Neural cell (in vitro differentiated cells): ENCODE data around the gene IQCK. TPM values are rescaled to one million over a fixed set of nuclear protein-coding genes. Genes with fewer than 3 reads are reported as not detected.

ENCODE experiments used
- H2AFZ ChIP-seq: fragments of 200-600, 300-800 bp; sonication (generic), shearing (Covaris generic); 2 replicates; pipeline ENCODE4 v1.6.0; 2014; ENCODE audit warnings: low read depth, mild to moderate bottlenecking, antibody characterized with exemption, low read length, moderate library complexity
- H3F3A ChIP-seq: fragments of 200-600 bp; shearing (Covaris generic); 2 replicates; pipeline ENCODE4 v1.6.1; 2016; ENCODE audit warnings: mild to moderate bottlenecking, moderate library complexity, mixed read lengths, antibody characterized with exemption, low read length; ENCODE audit not compliant: insufficient read depth, poor library complexity, severe bottlenecking
- H3K27ac ChIP-seq: fragments of 200-600, 300-800 bp; sonication (generic), shearing (Covaris generic); 2 replicates; pipeline ENCODE4 v1.5.1; 2014; ENCODE audit warnings: mild to moderate bottlenecking, low read length, moderate library complexity
- H3K27me3 ChIP-seq: fragments of 300-800, 200-600 bp; sonication (generic), shearing (Covaris generic); 2 replicates; pipeline ENCODE4 v1.6.0; 2014; ENCODE audit warnings: mild to moderate bottlenecking, low read depth, low read length, moderate library complexity; ENCODE audit not compliant: insufficient read depth
- H3K36me3 ChIP-seq: fragments of 300-800, 200-600 bp; sonication (generic), shearing (Covaris generic); 2 replicates; pipeline ENCODE4 v1.5.1; 2014; ENCODE audit warnings: mild to moderate bottlenecking, antibody characterized with exemption, low read length, moderate library complexity; ENCODE audit not compliant: insufficient read depth
- H3K4me2 ChIP-seq: fragments of 300-800, 200-600 bp; sonication (generic), shearing (Covaris generic); 2 replicates; pipeline ENCODE4 v1.6.0; 2014; ENCODE audit warnings: mild to moderate bottlenecking, low read length
- H3K4me3 ChIP-seq: fragments of 300-800, 200-600 bp; sonication (generic), shearing (Covaris generic); 2 replicates; pipeline ENCODE4 v1.5.1; 2014; ENCODE audit warnings: mild to moderate bottlenecking, low read length, moderate library complexity
- H3K79me2 ChIP-seq: fragments of 200-600 bp; shearing (Covaris generic); replicated peaks from 2 replicates; pipeline ENCODE4 v1.6.0; 2014; ENCODE audit warnings: mild to moderate bottlenecking, low read length, moderate library complexity; ENCODE audit not compliant: insufficient read depth
- H3K9ac ChIP-seq: fragments of 300-800, 200-600 bp; sonication (generic), shearing (Covaris generic); 2 replicates; pipeline ENCODE4 v1.6.1; 2016; ENCODE audit warnings: mild to moderate bottlenecking, low read length, mixed read lengths
- H3K9me2 ChIP-seq: fragments of 200-600 bp; shearing (Covaris generic); 2 replicates; pipeline ENCODE4 v1.6.1; 2016; ENCODE audit warnings: mild to moderate bottlenecking, low read length, mixed read lengths; ENCODE audit not compliant: insufficient read depth
- H3K9me3 ChIP-seq: fragments of 200-600, 300-800 bp; sonication (generic), shearing (Covaris generic); 2 replicates; pipeline ENCODE4 v1.6.1; 2016; ENCODE audit warnings: mild to moderate bottlenecking, mixed run types, low read length, moderate library complexity, mixed read lengths
- H4K20me1 ChIP-seq: fragments of 200-600 bp; shearing (Covaris generic); 2 replicates; pipeline ENCODE4 v1.6.1; 2016; ENCODE audit warnings: mild to moderate bottlenecking, mixed run types; ENCODE audit not compliant: insufficient read depth
- EP300 ChIP-seq: fragments of 450-650 bp; conservative IDR thresholded peaks from 2 replicates; pipeline ENCODE4 v1.6.1; 2014; ENCODE audit warnings: antibody characterized with exemption, mild to moderate bottlenecking, moderate library complexity; ENCODE audit not compliant: poor library complexity, severe bottlenecking
- EZH2 ChIP-seq: fragments of 200-600, 300-800 bp; shearing (Covaris generic), sonication (generic); IDR thresholded peaks from 2 replicates; pipeline ENCODE4 v1.6.1; 2014; ENCODE audit warnings: antibody characterized with exemption, low read length, borderline replicate concordance, mild to moderate bottlenecking; ENCODE audit not compliant: insufficient read depth, poor library complexity, severe bottlenecking
- MXI1 ChIP-seq: fragments of 450-650 bp; conservative IDR thresholded peaks from 2 replicates; pipeline ENCODE4 v1.6.1; 2014; ENCODE audit warnings: antibody characterized with exemption, mild to moderate bottlenecking; ENCODE audit not compliant: poor library complexity, severe bottlenecking
- POLR2AphosphoS5 ChIP-seq: IDR thresholded peaks from 2 replicates; pipeline ENCODE4 v1.6.1; 2012
- RAD21 ChIP-seq: fragments of 450-650 bp; conservative IDR thresholded peaks from 2 replicates; pipeline ENCODE4 v1.6.1; 2014; ENCODE audit warnings: antibody characterized with exemption, mild to moderate bottlenecking, moderate library complexity
- SMC3 ChIP-seq: fragments of 450-650 bp; conservative IDR thresholded peaks from 2 replicates; pipeline ENCODE4 v1.6.1; 2014; ENCODE audit warnings: antibody characterized with exemption, mild to moderate bottlenecking, moderate library complexity; ENCODE audit not compliant: poor library complexity
- TAF1 ChIP-seq: IDR thresholded peaks from 2 replicates; pipeline ENCODE4 v1.6.1; 2012; ENCODE audit warnings: low read depth
- polyA plus RNA-seq: library from polyadenylated mRNA; depleted of rRNA; stranded (reverse); fragments of >200 nt; gene quantifications from 2 replicates; pipeline ENCODE4 v1.2.3, GENCODE V29; 2014
- TF ChIP-seq, protein P1 (sequence below): fragments of 450-650 bp; IDR thresholded peaks from 2 replicates; pipeline ENCODE4 v1.5.1; 2014; ENCODE audit warnings: antibody characterized with exemption, mild to moderate bottlenecking, moderate library complexity; ENCODE audit not compliant: poor library complexity, severe bottlenecking
- TF ChIP-seq, protein P2 (sequence below): IDR thresholded peaks from 2 replicates; pipeline ENCODE4 v1.6.1; 2012; ENCODE audit warnings: borderline replicate concordance

The IQCK gene
- polyA plus RNA-seq, 1 donor from 2014 or later = 10.2 TPM

DNA sequence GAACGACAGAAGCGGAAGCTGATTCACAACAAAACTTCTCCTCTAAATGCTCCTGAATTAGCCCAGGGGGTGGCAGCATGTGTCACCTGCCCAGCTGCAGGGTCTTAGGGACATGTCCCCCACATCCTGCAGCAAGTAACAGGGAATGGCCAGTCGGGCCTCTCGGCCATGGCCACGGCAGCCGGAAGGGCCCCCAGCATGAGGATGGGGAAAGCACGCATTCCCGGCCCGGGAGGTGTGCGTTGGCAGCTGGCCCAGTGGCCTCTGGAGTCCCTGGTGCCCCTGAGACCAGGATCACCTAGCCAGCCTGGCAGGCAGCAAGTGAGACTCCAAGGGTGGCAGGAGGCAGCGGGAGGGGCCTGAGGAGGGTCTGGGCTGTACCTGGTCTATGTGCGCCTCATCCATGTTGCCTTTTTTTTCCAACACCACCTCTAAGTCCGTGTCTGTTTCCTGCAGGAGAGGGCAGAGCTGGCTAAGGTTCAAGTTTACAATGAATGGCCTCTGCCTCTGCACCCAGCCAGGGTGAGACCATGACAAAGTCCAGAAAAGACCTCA is 7.0 kb upstream of the IQCK start:
- Histone ChIP-seq H4K20me1 (no peaks in the 10 kb centered on the region), H3K4me2 (no peak overlapping the region), H3K27ac (no peak overlapping the region), H3K4me3 (no peak overlapping the region), H3K79me2 (peaks cover 16% of the 10 kb centered on the region), H3F3A (no peaks in the 10 kb centered on the region), H3K9me3 (no peaks in the 10 kb centered on the region), H3K9me2 (no peaks in the 10 kb centered on the region), H3K9ac (no peak overlapping the region), H2AFZ (no peak overlapping the region), H3K27me3 (no peaks in the 10 kb centered on the region), H3K36me3 (no peaks in the 10 kb centered on the region)
- no peak for TF ChIP-seq EZH2
- TF ChIP-seq EP300 = no peak
- no peak for TF ChIP-seq RAD21
- no peak for TF ChIP-seq MXI1
- TF ChIP-seq SMC3 = no peak
- no peak for TF ChIP-seq TAF1
- TF ChIP-seq, protein P1, sequence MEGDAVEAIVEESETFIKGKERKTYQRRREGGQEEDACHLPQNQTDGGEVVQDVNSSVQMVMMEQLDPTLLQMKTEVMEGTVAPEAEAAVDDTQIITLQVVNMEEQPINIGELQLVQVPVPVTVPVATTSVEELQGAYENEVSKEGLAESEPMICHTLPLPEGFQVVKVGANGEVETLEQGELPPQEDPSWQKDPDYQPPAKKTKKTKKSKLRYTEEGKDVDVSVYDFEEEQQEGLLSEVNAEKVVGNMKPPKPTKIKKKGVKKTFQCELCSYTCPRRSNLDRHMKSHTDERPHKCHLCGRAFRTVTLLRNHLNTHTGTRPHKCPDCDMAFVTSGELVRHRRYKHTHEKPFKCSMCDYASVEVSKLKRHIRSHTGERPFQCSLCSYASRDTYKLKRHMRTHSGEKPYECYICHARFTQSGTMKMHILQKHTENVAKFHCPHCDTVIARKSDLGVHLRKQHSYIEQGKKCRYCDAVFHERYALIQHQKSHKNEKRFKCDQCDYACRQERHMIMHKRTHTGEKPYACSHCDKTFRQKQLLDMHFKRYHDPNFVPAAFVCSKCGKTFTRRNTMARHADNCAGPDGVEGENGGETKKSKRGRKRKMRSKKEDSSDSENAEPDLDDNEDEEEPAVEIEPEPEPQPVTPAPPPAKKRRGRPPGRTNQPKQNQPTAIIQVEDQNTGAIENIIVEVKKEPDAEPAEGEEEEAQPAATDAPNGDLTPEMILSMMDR = no peak
- TF ChIP-seq POLR2AphosphoS5 = no peak
- TF ChIP-seq, protein P2, sequence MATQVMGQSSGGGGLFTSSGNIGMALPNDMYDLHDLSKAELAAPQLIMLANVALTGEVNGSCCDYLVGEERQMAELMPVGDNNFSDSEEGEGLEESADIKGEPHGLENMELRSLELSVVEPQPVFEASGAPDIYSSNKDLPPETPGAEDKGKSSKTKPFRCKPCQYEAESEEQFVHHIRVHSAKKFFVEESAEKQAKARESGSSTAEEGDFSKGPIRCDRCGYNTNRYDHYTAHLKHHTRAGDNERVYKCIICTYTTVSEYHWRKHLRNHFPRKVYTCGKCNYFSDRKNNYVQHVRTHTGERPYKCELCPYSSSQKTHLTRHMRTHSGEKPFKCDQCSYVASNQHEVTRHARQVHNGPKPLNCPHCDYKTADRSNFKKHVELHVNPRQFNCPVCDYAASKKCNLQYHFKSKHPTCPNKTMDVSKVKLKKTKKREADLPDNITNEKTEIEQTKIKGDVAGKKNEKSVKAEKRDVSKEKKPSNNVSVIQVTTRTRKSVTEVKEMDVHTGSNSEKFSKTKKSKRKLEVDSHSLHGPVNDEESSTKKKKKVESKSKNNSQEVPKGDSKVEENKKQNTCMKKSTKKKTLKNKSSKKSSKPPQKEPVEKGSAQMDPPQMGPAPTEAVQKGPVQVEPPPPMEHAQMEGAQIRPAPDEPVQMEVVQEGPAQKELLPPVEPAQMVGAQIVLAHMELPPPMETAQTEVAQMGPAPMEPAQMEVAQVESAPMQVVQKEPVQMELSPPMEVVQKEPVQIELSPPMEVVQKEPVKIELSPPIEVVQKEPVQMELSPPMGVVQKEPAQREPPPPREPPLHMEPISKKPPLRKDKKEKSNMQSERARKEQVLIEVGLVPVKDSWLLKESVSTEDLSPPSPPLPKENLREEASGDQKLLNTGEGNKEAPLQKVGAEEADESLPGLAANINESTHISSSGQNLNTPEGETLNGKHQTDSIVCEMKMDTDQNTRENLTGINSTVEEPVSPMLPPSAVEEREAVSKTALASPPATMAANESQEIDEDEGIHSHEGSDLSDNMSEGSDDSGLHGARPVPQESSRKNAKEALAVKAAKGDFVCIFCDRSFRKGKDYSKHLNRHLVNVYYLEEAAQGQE = no peak

DNA sequence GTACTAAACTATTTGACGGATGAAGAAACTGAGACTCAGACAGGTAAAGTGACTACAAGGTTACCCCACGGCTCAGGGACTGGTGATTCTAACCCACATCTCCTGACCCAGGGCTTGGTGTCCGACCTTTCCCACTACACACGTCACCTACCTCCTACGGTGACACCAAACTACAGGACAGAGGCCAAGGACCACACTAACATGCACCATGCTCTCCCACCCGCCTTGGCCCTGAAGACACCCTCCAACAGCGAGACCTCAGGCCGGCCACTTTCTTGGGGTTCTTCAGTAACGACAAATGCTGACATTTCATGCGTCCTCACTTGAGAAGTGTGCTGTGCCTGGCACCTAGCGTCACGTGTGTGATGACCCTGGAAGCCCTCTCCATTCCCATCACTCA is 6.4 kb upstream of the IQCK start:
- Histone ChIP-seq H3K36me3 (no peaks in the 10 kb centered on the region), H3K27me3 (no peaks in the 10 kb centered on the region), H3F3A (no peaks in the 10 kb centered on the region), H4K20me1 (no peaks in the 10 kb centered on the region), H3K79me2 (peaks cover 22% of the 10 kb centered on the region), H3K9me3 (no peaks in the 10 kb centered on the region), H3K9ac (no peak overlapping the region), H3K4me3 (no peak overlapping the region), H2AFZ (no peak overlapping the region), H3K27ac (no peak overlapping the region), H3K9me2 (no peaks in the 10 kb centered on the region), H3K4me2 (no peak overlapping the region)
- TF ChIP-seq RAD21 (no peak), EZH2 (no peak), MXI1 (no peak), TAF1 (no peak), SMC3 (no peak), POLR2AphosphoS5 (no peak), EP300 (no peak)
- TF ChIP-seq, protein P1 = no peak
- TF ChIP-seq, protein P2 = no peak
